ENCODE results near the gene PTPRN2.
"Not testable (repeated sequence)": the region's sequence is repeated elsewhere in the genome, so short reads cannot be mapped to it uniquely, and the experiment has no call there.

Gene PTPRN2

DNA sequence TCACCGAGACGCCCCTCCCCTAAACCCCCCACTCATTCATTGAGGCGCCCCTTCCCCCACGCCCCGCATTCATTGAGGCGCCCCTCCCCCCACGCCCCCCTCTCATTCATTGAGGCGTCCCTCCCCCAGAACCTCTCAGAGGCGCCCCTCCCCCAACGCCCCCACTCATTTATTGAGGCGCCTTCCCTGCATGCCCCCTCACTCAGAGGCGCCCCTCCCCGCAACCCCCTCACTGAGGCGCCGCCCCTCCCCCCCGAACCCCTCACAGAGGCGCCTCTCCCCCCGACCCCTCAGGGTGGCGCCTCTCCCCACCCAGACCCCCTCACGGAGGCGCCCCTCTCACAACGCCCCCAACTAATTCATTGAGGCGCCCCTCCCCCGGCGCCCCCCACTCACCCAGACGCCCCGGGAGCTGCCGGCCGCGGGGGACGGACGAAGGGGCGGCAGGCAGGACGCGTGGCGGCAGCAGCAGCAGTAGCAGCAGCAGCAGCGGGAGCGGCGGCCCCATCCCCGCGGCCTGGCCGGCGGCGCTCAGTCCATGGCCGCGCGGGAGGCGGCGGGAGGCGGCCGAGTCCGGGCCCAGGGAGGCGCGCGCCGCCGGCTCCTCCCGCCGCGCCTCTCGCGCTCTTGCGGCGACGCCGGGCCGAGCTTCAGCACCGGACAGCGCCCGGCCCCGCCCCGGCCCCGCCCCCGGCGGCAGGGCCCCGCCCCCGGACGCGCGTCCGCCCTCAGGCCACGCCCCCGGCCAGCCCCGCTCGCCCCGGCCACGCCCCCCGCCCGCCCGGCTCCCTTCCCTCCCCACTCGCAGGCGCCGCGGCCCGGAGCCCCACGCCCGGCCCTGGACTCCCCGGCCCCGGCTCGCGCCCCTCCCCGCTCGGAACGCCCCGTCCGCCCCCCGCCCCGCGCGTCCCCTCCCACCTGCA is at the start of gene PTPRN2:
Gene PTPRN2 (minus strand): TSS at position 662 of the 923 bp plus-strand sequence.
- no peak for FAIRE-seq

DNA sequence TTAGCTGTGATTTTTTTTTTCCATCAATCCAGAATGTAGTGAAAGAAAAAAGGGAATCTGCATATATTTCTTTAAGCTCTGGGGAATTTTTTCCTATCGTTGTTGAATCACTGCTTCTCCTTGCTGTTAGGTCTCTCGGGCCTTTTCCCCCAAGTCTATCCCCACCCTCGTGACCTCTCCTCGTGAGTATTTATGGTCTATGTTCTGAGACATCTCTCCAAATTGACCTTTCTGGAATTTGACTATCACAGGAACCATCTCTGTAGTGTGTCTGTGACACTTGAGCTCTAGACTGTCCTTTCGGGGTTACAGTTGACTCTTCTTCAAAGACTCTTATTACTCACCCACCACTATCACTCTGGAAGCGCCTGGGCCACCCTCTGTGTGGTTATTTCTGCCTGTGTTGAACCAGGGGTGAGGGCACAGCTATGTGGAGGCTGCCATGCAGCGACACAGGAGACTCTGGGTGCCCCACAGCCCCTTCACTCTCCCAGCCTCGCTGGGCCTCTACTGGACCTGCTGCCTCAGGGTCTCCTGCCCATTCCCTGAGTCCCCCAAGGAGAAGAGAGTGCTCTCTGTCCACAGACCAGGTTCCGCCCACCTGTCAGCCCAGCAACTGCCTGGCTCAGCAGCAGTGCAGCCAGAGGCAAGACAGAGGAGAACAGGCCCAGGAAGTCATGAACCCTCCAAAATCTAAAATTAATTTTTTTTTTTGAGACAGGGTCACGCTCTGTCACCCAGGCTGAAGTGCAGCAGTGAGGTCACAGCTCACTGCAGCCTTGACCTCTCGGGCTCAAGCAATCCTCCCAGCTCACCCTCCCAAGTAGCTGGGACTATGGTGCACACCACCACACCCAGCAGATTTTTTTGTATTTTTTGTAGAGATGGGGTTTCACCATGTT is 45.7 kb upstream of the PTPRN2 start:
- no peak for FAIRE-seq

DNA sequence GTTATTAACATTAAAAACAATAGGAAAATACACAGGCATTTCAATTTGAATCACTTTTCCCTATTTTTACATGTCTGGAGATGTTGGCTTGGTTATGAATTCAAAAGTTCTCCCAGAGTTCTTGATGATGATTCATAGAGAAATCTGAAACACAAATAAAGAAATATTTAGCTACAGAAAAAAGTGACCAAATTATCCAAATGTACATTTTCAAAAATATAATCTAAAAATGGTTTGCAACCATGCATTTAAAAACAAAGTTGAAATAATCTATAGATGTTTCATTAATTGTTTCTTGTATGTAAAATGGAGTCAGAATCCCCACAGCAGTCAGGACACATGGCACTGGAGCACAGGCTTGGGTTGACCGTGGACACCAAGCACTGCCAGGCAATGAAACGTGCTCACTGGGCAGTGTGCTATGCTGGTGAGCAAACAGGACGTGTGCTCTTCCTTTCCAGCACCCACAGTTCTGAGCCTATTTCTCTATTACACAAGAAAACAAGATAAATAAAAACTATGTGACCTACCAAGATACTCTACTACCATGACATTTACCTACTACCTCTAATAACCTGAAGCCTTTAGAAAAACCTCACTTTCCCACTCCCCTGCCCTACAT is 44.1 kb upstream of the PTPRN2 start:
- no peak for FAIRE-seq

DNA sequence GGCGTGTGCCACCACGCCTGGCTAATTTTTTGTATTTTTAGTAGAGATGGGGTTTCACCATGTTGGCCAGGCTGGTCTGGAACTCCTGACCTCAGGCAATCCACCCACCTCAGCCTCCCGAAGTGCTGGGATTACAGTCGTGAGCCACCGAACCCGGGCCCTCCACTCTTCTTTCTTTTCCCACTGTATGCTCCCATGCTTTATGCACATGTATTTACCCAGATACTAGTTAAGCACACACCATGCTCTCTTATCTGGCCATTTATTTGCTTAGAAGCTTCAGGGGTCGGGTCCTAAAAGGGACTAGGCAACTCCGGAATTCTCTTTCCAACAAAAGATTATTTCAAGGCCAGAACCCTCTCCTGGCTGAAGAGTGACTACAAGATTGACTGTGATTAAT is 38.7 kb upstream of the PTPRN2 start:
- FAIRE-seq = not testable (repeated sequence)

DNA sequence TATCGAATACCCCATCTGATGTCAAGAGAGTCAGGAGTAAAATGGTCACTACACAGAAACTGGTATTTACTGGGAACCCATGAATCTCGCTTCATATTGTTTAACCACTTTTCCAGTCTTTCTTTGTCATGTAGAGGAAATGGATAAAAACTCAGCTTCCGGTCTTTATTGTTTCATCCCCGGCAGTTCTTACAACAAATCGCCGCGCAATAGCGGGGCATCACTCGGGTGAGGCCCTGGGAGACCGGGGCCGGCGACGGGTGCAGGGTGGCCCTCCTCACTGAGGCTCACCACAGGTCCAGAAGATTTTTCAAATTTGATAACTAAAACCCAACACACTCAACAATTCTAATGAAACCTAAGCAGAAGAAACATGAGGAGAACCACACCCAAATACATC is 35.6 kb upstream of the PTPRN2 start:
- FAIRE-seq = no peak

DNA sequence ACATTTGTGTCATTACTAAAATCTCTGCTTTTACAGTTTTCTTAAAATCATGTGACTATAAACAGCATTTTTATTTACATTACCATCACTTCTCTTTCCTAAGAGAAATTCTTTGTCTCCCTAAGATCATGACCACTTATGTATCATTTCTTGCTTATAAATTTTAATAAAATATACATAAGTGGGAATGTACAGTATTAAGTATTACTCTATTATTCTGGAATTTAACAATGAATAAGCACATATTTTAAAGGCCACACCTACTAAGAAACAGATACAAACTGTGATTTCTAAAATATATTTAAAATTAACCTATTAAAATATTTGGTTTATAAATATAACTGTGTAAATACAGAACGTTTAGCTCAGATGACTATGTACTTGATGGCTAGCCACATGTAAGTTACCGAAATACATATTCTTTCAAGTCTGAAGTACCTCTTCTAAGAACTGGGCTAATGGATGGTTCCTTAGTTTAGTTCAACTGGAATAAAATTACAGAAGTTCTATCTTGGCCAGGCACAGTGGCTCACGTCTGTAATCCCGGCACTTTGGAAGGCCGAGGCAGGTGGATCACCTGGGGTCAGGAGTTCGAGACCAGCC is 33.3 kb upstream of the PTPRN2 start:
- FAIRE-seq = no peak

DNA sequence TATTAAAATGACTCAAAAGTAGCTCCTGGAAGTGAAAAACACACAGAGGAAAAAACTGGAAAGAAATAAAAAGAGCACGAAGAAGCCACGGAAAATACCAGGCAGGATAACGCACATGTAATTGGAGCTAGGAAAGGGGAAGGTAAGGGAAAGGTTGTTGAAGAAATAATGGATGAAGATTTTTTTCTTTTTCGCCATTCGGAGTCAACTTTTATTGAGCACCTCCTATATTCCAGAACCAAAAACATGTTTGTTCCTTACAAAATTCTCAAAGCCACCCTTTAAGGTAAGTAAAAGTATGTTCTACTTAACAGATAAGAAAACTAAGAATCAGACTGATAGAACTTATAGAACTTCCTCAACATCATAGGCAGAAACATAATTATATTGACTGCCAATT is 32.8 kb upstream of the PTPRN2 start:
- no peak for FAIRE-seq

DNA sequence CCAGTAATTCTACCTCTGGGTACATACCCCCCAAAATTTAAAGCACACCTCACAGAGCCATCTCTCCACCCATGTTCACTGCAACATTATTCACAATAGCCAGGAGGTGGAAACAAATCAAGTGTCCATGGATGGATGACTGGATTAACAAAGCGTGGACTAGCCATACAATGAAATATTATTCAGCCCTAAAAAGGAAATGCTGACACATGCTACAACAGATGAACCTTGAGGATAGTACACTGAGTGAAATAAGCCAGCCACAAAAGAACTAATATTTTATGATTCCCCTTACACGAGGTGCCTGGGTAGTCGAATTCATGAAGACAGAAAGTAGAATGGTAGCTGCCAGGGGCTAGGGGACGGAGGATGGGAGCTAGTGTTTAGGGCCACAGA is 31.1 kb upstream of the PTPRN2 start:
- no peak for FAIRE-seq

DNA sequence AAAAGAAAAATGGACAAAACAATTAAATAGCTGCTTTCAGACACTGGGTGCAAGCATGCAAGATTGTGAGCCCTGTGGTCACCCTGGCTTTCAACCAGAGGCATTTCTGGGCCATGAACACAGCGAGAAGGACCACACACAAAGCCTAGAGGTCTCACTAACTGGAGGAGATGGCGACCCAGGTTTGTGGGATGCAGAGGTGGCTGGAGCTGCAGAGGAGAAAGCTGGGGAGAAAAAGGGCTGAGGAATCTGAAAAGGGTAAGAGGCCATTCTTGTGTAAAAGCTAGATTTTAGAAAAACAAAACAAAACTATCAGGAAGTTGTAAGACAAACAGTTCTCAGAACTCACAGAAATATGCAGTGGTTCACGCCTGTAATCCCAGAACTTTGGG is 30.1 kb upstream of the PTPRN2 start:
- FAIRE-seq = no peak

DNA sequence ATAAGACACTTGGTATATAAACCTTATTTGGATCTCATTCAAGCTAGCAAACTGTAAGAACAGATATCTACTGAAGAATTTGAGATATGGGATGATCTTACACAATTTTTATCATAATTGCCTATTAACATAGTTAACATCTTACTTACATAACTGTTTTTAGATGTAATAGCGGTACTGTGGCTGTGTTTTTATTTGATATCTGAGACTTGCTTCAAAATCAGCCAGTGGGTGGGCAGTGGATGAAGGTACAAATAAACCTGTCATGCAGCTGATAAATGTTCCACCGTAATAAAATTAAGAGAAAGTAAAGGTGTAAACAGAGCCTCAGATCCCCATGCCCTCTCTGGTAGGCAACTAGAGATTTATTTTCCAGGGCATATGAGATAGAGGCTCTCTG is 28.4 kb upstream of the PTPRN2 start:
- FAIRE-seq = no peak

DNA sequence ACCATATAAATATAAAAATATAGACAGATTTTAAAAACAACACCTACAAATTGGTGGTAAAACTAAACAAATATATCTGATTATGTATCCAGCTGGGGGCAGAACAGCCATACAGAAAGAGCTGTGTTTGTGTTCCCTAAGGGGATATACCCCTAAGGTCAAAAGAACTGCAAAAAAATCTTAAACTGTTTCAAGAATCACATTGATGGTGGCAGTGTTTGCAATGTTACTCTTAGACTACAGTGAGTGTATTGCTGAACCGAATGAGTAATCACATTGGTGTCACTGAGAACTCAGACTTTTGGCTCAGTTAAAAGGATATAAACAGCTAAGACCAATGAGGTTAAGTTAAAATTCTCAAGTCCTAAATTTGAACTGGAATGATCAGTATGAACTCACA is 27.1 kb upstream of the PTPRN2 start:
- FAIRE-seq = no peak

DNA sequence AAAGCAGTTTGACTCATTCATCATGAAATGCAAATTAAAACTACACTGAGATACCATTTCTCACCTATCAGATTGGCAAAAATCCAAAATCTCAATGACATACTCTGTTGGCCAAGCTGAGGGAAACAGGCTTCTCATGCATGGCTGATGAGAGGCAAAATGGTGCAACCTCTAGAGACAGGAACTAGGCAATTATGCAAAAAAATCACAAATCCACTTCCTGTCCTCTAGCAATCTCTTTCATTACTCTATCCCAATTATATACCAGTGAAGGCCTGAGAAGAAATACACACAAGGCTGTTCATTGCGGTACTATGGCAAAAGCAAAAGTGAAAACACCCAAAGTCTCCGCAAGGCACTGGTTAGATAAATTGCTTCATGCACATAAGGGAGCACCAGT is 25.9 kb upstream of the PTPRN2 start:
- no peak for FAIRE-seq

DNA sequence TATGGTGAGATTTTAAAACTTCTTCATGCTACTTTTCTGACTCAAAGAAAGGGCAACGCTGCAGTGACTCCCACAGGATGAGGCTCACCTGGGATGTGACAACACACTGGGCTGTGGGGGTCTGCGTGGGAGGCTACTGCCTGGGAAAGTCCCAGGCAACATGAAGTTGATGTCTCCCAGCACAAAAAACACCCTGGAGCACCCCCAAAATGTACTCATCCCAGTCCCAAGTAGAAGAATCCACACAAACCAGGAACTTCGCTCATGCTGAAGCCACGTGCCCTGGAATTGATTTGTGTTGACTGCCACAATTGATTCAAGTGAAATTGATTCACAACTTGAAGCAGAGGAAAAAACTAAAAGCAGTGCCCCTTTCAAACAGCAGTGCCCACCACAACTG is 24.9 kb upstream of the PTPRN2 start:
- no peak for FAIRE-seq

DNA sequence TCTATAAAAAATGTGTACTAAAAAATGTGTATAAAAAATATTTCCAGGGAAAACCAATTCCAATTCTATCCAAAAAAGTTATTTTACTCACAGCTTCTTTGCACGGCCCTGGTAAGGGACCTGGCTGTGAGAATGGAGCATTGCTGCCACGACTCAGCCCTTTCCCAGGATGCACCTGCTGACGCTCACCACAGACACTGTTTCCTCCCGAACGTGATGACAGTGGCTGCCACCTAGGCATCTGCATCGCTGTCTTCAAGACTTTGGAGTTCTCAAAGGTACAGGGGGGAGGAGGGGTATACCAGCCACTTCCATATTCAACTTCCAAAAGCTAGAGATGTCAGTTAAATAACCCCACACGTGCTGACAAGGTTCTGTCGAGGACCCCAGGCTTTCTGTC is 23.9 kb upstream of the PTPRN2 start:
- FAIRE-seq = no peak

DNA sequence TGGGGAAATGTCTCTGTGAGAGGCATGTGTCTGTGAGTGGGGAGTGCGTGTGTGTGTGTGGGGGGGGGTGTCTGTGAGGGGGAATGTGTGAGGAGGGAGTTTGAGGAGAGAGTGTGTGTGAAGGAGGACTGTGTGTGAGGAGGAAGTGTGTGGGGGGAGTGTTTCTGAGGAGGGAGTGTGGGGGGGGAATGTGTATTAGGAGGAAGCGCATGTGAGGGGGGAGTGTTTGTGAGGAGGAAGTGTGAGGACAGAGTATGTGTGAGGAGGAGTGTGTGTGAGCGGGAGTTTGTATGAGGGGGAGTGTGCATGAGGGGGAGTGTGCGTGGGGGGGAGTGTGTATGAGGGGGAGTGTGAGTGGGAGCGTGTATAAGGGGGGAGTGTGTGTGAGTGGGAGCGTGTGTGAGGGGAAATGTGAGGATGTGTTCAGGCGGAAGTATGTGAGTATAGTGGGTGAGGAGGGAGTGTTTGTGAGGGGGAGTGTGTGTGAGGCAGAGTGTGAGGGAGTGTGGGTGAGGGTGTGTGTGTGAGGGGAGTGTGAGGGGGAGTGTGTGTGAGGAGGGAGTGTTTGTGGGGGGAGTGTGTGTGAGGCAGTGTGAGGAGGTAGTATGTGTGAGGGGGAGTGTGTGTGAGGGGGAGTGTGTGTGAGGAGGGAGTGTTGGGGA is 21.8 kb upstream of the PTPRN2 start:
- FAIRE-seq = no peak

DNA sequence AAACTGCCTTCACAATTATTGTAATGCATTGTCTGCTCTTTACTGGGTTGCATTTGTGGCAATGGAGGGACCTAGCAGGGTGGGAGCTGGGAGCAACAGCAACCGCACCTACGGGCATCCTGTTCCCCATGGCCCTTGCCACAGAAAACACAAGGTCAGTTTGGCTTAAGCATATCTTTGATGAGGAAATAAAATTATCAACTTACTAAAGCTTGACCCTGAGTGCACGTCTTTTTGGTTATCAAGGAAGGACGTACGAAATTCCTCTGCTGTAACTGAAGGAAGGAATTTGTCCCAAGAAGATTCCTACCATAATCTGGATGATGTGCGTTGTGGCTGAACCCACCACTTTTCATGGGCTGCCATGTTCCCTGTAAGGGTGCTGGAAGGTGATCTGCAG is 19.9 kb upstream of the PTPRN2 start:
- no peak for FAIRE-seq

DNA sequence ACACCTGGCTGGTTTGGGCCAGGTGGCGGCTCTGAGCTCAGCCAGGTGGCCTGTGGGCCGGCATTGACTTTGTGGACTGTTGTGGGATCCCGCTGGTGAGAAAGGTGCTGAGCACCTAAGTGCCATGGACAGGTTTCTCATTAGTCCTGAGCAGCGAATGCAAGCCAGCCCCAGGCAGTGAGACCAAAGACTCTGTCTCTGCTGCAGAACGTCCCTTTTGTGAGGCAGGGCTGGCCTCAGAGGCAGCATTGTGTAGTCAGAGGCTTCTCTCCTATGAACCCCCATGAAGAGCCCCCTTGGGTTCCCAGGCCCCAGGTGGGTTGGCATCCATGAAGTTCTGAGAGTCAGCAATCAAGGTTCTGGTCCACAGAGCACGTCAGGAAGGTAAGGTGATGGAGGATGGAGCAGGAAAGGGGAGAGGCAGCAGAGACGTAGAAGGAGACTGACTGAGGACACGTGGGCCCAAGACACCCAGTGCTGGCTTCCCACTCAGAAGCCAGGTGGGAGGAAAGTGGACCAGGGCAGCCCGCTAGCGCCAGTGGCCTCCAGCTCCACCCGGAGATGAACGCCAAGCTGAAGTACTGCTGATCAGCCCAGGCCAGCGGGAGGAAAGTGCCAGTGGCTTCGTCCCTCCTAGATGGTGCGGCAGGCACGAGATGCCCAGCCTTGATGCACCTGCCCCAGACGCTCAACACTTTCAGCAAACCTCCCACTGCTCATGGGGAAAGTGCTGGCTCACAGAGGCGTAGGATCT is 19.2 kb upstream of the PTPRN2 start:
- FAIRE-seq = no peak

DNA sequence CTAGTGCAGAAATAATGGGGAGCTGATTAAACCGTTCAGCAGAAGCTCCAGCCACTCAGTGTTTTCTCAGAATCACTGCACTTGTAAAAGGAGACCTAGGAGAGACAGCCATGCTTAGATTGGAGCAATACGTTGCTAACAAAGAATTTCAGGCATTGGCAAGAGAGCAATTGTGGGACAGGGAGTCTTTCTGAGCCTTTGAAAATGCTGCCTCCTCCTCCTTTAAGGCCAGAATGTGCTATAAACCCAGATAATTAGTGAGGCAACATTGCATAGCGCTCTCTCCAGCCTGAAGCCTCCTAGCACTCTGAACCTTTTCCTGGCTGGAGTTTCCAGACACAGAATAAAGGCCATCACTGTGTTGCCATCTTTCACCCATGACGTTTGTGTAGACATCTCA is 18.5 kb upstream of the PTPRN2 start:
- no peak for FAIRE-seq

DNA sequence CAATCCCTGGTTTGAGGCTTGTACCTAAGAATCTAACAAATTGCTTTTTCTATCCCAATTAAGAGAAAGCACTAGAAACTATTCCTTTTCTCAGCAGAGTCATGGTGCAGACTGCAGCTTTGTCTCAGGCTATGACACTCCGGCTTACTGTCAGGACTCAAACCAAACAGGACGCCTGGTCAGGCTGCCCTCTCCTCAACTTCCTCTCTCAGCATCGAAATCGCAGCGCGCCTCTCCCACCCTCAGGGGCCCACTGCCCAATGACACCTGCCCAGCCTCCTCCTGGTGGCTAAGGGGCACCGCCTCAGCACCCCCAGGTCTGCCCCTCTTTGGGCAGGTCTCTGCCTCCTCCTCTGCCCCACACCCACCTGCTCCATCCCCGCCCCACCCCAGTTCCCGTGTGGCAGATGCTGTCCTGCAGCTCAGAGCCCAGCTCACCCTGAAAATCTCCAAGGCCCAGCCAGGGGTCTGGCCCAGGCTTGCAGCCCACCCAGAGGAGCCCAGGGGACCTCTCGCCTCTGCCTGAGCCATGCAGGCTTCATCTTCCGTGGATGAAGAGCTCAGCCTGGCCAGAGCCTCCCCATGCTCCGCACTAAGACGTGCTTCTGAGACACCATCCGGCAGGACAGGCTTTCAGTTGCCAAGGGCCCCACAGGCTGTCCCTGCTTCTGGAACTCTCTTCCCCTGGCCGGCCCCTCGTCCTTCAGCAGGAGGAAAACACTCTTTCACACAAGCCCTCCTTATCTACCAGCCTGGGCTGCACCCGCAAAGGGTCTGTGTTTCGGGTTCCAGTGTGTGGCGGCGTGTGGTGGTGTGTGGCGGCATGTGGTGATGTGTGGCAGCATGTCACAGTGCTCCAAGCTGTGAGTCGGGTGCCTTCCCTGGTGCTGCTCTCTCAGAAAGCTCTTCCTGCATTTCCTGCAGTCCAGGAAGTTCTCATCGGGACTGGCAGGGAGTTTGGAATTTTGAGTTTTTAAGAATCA is 16.4 kb upstream of the PTPRN2 start:
- no peak for FAIRE-seq

Measured in islet of Langerhans (tissue), 1 donor.